GM21528 (cell line): ENCODE results near the gene LSAMP.
"Not testable (repeated sequence)": the region's sequence is repeated elsewhere in the genome, so short reads cannot be mapped to it uniquely, and the experiment has no call there.

Source experiments
- ATAC-seq: cut with Tn5 transposase; IDR thresholded peaks from one replicate; pipeline ENCODE4 v1.9.1; 2021; ENCODE audit warnings: mild to moderate bottlenecking, moderate library complexity; ENCODE audit not compliant: unreplicated experiment, low FRiP score

LSAMP gene

GRCh38 chr3:116129187-116129946, 315.9 kb downstream of the LSAMP start:
- no peak for ATAC-seq

- no peak for ATAC-seq
These were observed 317.8 kb downstream of the LSAMP start for GRCh38 chr3:116127464-116127863.

- ATAC-seq = no peak
These were observed 321.1 kb downstream of the LSAMP start for GRCh38 chr3:116124166-116124565.

- no peak for ATAC-seq
These were observed 326.7 kb downstream of the LSAMP start for GRCh38 chr3:116118475-116119169.

GRCh38 chr3:116114586-116114985, 330.7 kb downstream of the LSAMP start:
- no peak for ATAC-seq

- no peak for ATAC-seq
These were observed 332.6 kb downstream of the LSAMP start for GRCh38 chr3:116112696-116113095.

- ATAC-seq = no peak
These were observed 333.5 kb downstream of the LSAMP start for GRCh38 chr3:116111765-116112164.

- ATAC-seq = no peak
These were observed 341.3 kb downstream of the LSAMP start for GRCh38 chr3:116103868-116104530.

- no peak for ATAC-seq
These were observed 343.2 kb downstream of the LSAMP start for GRCh38 chr3:116102037-116102436.

- no peak for ATAC-seq
These were observed 348.1 kb downstream of the LSAMP start for GRCh38 chr3:116097226-116097625.

GRCh38 chr3:116096631-116097030, 348.7 kb downstream of the LSAMP start:
- no peak for ATAC-seq

GRCh38 chr3:116093374-116093773, 351.9 kb downstream of the LSAMP start:
- no peak for ATAC-seq

- no peak for ATAC-seq
These were observed 357.9 kb downstream of the LSAMP start for GRCh38 chr3:116087426-116087825.

GRCh38 chr3:116084999-116085791, 360.1 kb downstream of the LSAMP start:
- no peak for ATAC-seq

GRCh38 chr3:116083683-116084082, 361.6 kb downstream of the LSAMP start:
- no peak for ATAC-seq

GRCh38 chr3:116078561-116078960, 366.7 kb downstream of the LSAMP start:
- ATAC-seq = no peak

- ATAC-seq = no peak
These were observed 367.7 kb downstream of the LSAMP start for GRCh38 chr3:116077557-116077956.

- ATAC-seq = no peak
These were observed 368.2 kb downstream of the LSAMP start for GRCh38 chr3:116077059-116077458.

GRCh38 chr3:116070516-116071278, 374.6 kb downstream of the LSAMP start:
- ATAC-seq = not testable (repeated sequence)

- ATAC-seq = no peak
These were observed 375.2 kb downstream of the LSAMP start for GRCh38 chr3:116070061-116070460.
